CD4-positive, alpha-beta memory T cell (primary cell): Measurements from ENCODE around the gene SLC22A23. TPM values are rescaled to one million over a fixed set of nuclear protein-coding genes. Genes with fewer than 3 reads are reported as not detected.
A peak's percentile ranks its signal among the peaks of the same experiment; 100 is the strongest.

Experiments
- CTCF ChIA-PET: fragments of 350-600 bp; sonication (Branson Sonifier 250); formaldehyde crosslinking; loops from one replicate; lab custom pipeline; 2021; ENCODE audit warnings: inconsistent platforms; ENCODE audit not compliant: partially characterized antibody; lab: Charles Lee
- POLR2A ChIA-PET: fragments of 350-600 bp; sonication (Branson Sonifier 250); formaldehyde crosslinking; loops from one replicate; lab custom pipeline; 2021; ENCODE audit not compliant: partially characterized antibody; lab: Charles Lee
- DNase-seq, 5 donors: peaks; one replicate each; pipeline versions ENCODE4 v3.0.0 to v3.0.0-alpha.2; 2020 to 2022; ENCODE audit warnings: mixed read lengths in 1 of 5
- H3K27ac ChIP-seq: one replicate; pipeline ENCODE4 v1.7.0; 2013; ENCODE audit warnings: low read depth, low read length
- H3K27me3 ChIP-seq: 2 replicates; pipeline ENCODE4 v1.7.0; 2013; ENCODE audit warnings: mild to moderate bottlenecking, low read length, moderate library complexity; ENCODE audit not compliant: insufficient read depth
- H3K36me3 ChIP-seq: 2 replicates; pipeline ENCODE4 v1.7.0; 2013; ENCODE audit warnings: mild to moderate bottlenecking, low read length, moderate library complexity; ENCODE audit not compliant: insufficient read depth
- H3K4me1 ChIP-seq: 2 replicates; pipeline ENCODE4 v1.7.0; 2013; ENCODE audit warnings: mild to moderate bottlenecking, low read length, moderate library complexity; ENCODE audit not compliant: insufficient read depth
- H3K4me3 ChIP-seq, 2 donors: one replicate each; pipeline ENCODE4 v1.7.0; 2013; ENCODE audit warnings: low read length in 2 of 2, mild to moderate bottlenecking in 1 of 2
- H3K9me3 ChIP-seq, 2 donors: one replicate each; pipeline ENCODE4 v1.7.0; 2013; ENCODE audit warnings: low read length in 2 of 2, control low read depth in 1 of 2; ENCODE audit not compliant: control insufficient read depth in 1 of 2
- H3K27ac Mint-ChIP-seq, 7 donors: one replicate each; pipeline ENCODE4 v1.8.0; 2020 to 2021; ENCODE audit warnings: mixed read lengths in 7 of 7, mild to moderate bottlenecking in 6 of 7, inconsistent platforms in 3 of 7, moderate library complexity in 3 of 7
- H3K27me3 Mint-ChIP-seq, 2 donors: one replicate each; pipeline ENCODE4 v1.8.0; 2020 to 2021; ENCODE audit warnings: mixed read lengths in 2 of 2
- H3K36me3 Mint-ChIP-seq, 2 donors: one replicate each; pipeline ENCODE4 v1.8.0; 2020 to 2021; ENCODE audit warnings: mixed read lengths in 2 of 2, inconsistent platforms in 1 of 2, mild to moderate bottlenecking in 1 of 2
- H3K4me1 Mint-ChIP-seq, 4 donors: one replicate each; pipeline ENCODE4 v1.8.0; 2020 to 2021; ENCODE audit warnings: mixed read lengths in 4 of 4, mild to moderate bottlenecking in 1 of 4
- H3K4me3 Mint-ChIP-seq, 8 donors: one replicate each; pipeline ENCODE4 v1.8.0; 2020 to 2021; ENCODE audit warnings: mixed read lengths in 8 of 8, mild to moderate bottlenecking in 7 of 8, moderate library complexity in 6 of 8, inconsistent platforms in 3 of 8
- H3K9me3 Mint-ChIP-seq, 8 donors: one replicate each; pipeline ENCODE4 v1.8.0; 2020 to 2021; ENCODE audit warnings: mixed read lengths in 8 of 8, mild to moderate bottlenecking in 5 of 8, inconsistent platforms in 3 of 8, moderate library complexity in 1 of 8
- intact Hi-C: fragments of 100-400 bp; cut with micrococcal nuclease; formaldehyde crosslinking; loops from one replicate; pipeline ENCODE4 v1.15.1; 2023
- polyA plus RNA-seq, 2 donors: library from polyadenylated mRNA; unstranded; fragments of 300-500 nt; fragmentation: Illumina TruSeq; gene quantifications; one replicate each; pipeline ENCODE4 v1.2.3, GENCODE V29; 2021
- total RNA-seq, 2 experiments: library from RNA; stranded (reverse); gene quantifications; one replicate each; pipeline ENCODE4 v1.2.3, GENCODE V29; 2021

Gene SLC22A23
- total and polyA plus RNA-seq, 4 experiments from 2014 or later = 0.32 to 12.5 (median 5.7) TPM

- Histone ChIP-seq H3K36me3 (peaks cover 4% of the 10 kb centered on the region), H3K27ac (no peak overlapping the region), H3K9me3 (no peaks in the 10 kb centered on the region), H3K27me3 (no peaks in the 10 kb centered on the region), H3K4me1 (peaks cover 38% of the 10 kb centered on the region), H3K4me3 (peak overlapping the region in 1 of 2 donors; percentile 67)
- H3K27ac Mint-ChIP-seq = peak overlapping the region in 2 of 7 donors; percentile 61 to 92
- peaks cover 4 to 22% of the 10 kb centered on the region in 2 donors for H3K36me3 Mint-ChIP-seq
- peaks cover 19 to 43% (median 33%) of the 10 kb centered on the region in 4 donors for H3K4me1 Mint-ChIP-seq
- ChIA-PET POLR2A (interaction anchor here (1.1 to 2.7 kb wide), 8 partner anchors 7 to 763 kb away, joined by 3 to 10 read pairs (median 6); partner anchors contain the start of genes FAM50B, RIPK1 and TUBB2A), CTCF (interaction anchor here (2.1 kb wide), 1 partner anchor 99 kb away, joined by 7 read pairs; no protein-coding TSS in a partner anchor)
- intact Hi-C loops = loop anchor here (2.0 to 10.0 kb wide), 9 partner anchors 99 to 1519 kb away; partner anchors contain the start of genes BPHL, CDYL, ECI2 and NQO2
- H3K4me3 Mint-ChIP-seq = peak overlapping the region in 6 of 8 donors; percentile 63 to 85 (median 79)
- H3K9me3 Mint-ChIP-seq = peaks cover 0 to 1% (median 0%) of the 10 kb centered on the region in 8 donors
- no peak for DNase-seq
- H3K27me3 Mint-ChIP-seq = no peaks in the 10 kb centered on the region
Measured at GRCh38 chr6:3258201-3258600, 198.6 kb downstream of the SLC22A23 start.

GRCh38 chr6:3253597-3253961 lies 203.3 kb downstream of the SLC22A23 start:
- no peak overlapping the region for H3K4me3 Mint-ChIP-seq
- no peaks in the 10 kb centered on the region for H3K27me3 ChIP-seq
- peaks cover under 1 to 4% of the 10 kb centered on the region in 2 donors for H3K36me3 Mint-ChIP-seq
- ChIA-PET POLR2A (interaction anchor here (1.1 kb wide), 1 partner anchor 90 kb away, joined by 3 read pairs; no protein-coding TSS in a partner anchor), CTCF (interaction anchor here (0.7 to 4.8 kb wide), 6 partner anchors 9 to 190 kb away, joined by 3 to 83 read pairs (median 3); partner anchors contain the start of gene TUBB2A)
- H3K4me3 ChIP-seq = no peak overlapping the region
- peaks cover 0 to 1% (median 0%) of the 10 kb centered on the region in 8 donors for H3K9me3 Mint-ChIP-seq
- no peak for DNase-seq
- H3K9me3 ChIP-seq = no peaks in the 10 kb centered on the region
- no peaks in the 10 kb centered on the region for H3K36me3 ChIP-seq
- no peak overlapping the region for H3K27ac ChIP-seq
- peaks cover 16 to 19% of the 10 kb centered on the region in 2 donors for H3K27me3 Mint-ChIP-seq
- intact Hi-C loops = loop anchor here (10.0 kb wide), 1 partner anchor 489 kb away; the partner anchor contains the start of gene WRNIP1
- no peak overlapping the region for H3K27ac Mint-ChIP-seq
- H3K4me1 ChIP-seq = peaks cover 14% of the 10 kb centered on the region
- peaks cover 4 to 15% (median 6%) of the 10 kb centered on the region in 4 donors for H3K4me1 Mint-ChIP-seq

- Mint-ChIP-seq H3K4me3 (no peak overlapping the region), H3K4me1 (peaks cover 4 to 15% (median 6%) of the 10 kb centered on the region in 4 donors), H3K27ac (peak overlapping the region in 1 of 7 donors; percentile 11), H3K27me3 (peaks cover 21 to 24% of the 10 kb centered on the region in 2 donors), H3K9me3 (peaks cover 0 to 1% (median 0%) of the 10 kb centered on the region in 8 donors), H3K36me3 (peaks cover 0 to 4% of the 10 kb centered on the region in 2 donors)
- H3K27ac ChIP-seq = no peak overlapping the region
- intact Hi-C loops = loop anchor here (10.0 kb wide), 1 partner anchor 488 kb away; the partner anchor contains the start of gene WRNIP1
- no peaks in the 10 kb centered on the region for H3K27me3 ChIP-seq
- H3K9me3 ChIP-seq = no peaks in the 10 kb centered on the region
- no peak for DNase-seq
- CTCF ChIA-PET = interaction anchor here (1.1 to 4.8 kb wide), 8 partner anchors 8 to 263 kb away, joined by 3 to 83 read pairs (median 8); partner anchors contain the start of gene TUBB2A
- no peaks in the 10 kb centered on the region for H3K36me3 ChIP-seq
- H3K4me3 ChIP-seq = no peak overlapping the region
- POLR2A ChIA-PET = no interaction called here
- H3K4me1 ChIP-seq = peaks cover 9% of the 10 kb centered on the region
Measured at GRCh38 chr6:3252861-3253596, 203.8 kb downstream of the SLC22A23 start.

- H3K27ac ChIP-seq = no peak overlapping the region
- peaks cover 25 to 28% of the 10 kb centered on the region in 2 donors for H3K27me3 Mint-ChIP-seq
- H3K9me3 Mint-ChIP-seq = peaks cover 0 to 1% (median 0%) of the 10 kb centered on the region in 8 donors
- CTCF ChIA-PET = interaction anchor here (0.9 to 5.9 kb wide), 24 partner anchors 9 to 769 kb away, joined by 3 to 83 read pairs (median 5); partner anchors contain the start of gene TUBB2A
- H3K4me1 ChIP-seq = peaks cover 9% of the 10 kb centered on the region
- no peak overlapping the region for H3K4me3 ChIP-seq
- H3K27ac Mint-ChIP-seq = peak overlapping the region in 1 of 7 donors; percentile 29
- peaks cover 0 to 4% of the 10 kb centered on the region in 2 donors for H3K36me3 Mint-ChIP-seq
- intact Hi-C loops = loop anchor here (10.0 kb wide), 1 partner anchor 488 kb away; the partner anchor contains the start of gene WRNIP1
- H3K27me3 ChIP-seq = no peaks in the 10 kb centered on the region
- POLR2A ChIA-PET = interaction anchor here (1.2 to 1.5 kb wide), 3 partner anchors 95 to 264 kb away, joined by 3 to 7 read pairs (median 5); partner anchors contain the start of genes RIPK1 and TUBB2A
- DNase-seq = no peak
- H3K4me3 Mint-ChIP-seq = peak overlapping the region in 1 of 8 donors; percentile 35
- H3K4me1 Mint-ChIP-seq = peaks cover 4 to 15% (median 6%) of the 10 kb centered on the region in 4 donors
- H3K36me3 ChIP-seq = no peaks in the 10 kb centered on the region
- no peaks in the 10 kb centered on the region for H3K9me3 ChIP-seq
Measured at GRCh38 chr6:3252369-3252768, 204.5 kb downstream of the SLC22A23 start.

GRCh38 chr6:3251462-3252314 lies 205.2 kb downstream of the SLC22A23 start:
- H3K27me3 Mint-ChIP-seq = peaks cover 26 to 30% of the 10 kb centered on the region in 2 donors
- peaks cover 0 to 1% (median 0%) of the 10 kb centered on the region in 8 donors for H3K9me3 Mint-ChIP-seq
- H3K36me3 Mint-ChIP-seq = peaks cover 0 to 4% of the 10 kb centered on the region in 2 donors
- H3K27ac Mint-ChIP-seq = peak overlapping the region in 1 of 7 donors; percentile 1
- Histone ChIP-seq H3K4me1 (peaks cover 9% of the 10 kb centered on the region), H3K9me3 (no peaks in the 10 kb centered on the region), H3K36me3 (no peaks in the 10 kb centered on the region), H3K27me3 (no peaks in the 10 kb centered on the region), H3K4me3 (no peak overlapping the region), H3K27ac (no peak overlapping the region)
- peaks cover 4 to 15% (median 6%) of the 10 kb centered on the region in 4 donors for H3K4me1 Mint-ChIP-seq
- intact Hi-C loops = loop anchor here (1.0 to 10.0 kb wide), 5 partner anchors 94 to 487 kb away; partner anchors contain the start of genes NQO2, RIPK1, TUBB2A and WRNIP1
- ChIA-PET CTCF (interaction anchor here (0.6 to 5.9 kb wide), 51 partner anchors 9 to 1728 kb away, joined by 3 to 83 read pairs (median 5); partner anchors contain the start of gene TUBB2A), POLR2A (interaction anchor here (0.8 to 2.5 kb wide), 7 partner anchors 8 to 263 kb away, joined by 3 to 10 read pairs (median 4); partner anchors contain the start of genes BPHL, PSMG4, RIPK1 and TUBB2A)
- peak overlapping the region in 5 of 8 donors; percentile 15 to 66 (median 61) for H3K4me3 Mint-ChIP-seq
- DNase-seq = peak; percentile 73 to 79 (median 77)

- Histone ChIP-seq H3K4me3 (no peak overlapping the region), H3K27ac (no peak overlapping the region), H3K4me1 (peaks cover 9% of the 10 kb centered on the region), H3K9me3 (no peaks in the 10 kb centered on the region), H3K36me3 (no peaks in the 10 kb centered on the region), H3K27me3 (no peaks in the 10 kb centered on the region)
- Mint-ChIP-seq H3K27me3 (peaks cover 33% of the 10 kb centered on the region in 2 donors), H3K4me3 (peak overlapping the region in 1 of 8 donors; percentile 8), H3K27ac (no peak overlapping the region), H3K36me3 (peaks cover 0 to 4% of the 10 kb centered on the region in 2 donors), H3K9me3 (no peaks in the 10 kb centered on the region), H3K4me1 (peaks cover 4 to 15% (median 6%) of the 10 kb centered on the region in 4 donors)
- POLR2A ChIA-PET = interaction anchor here (1.2 to 2.5 kb wide), 2 partner anchors 9 to 88 kb away, joined by 3 to 10 read pairs; partner anchors contain the start of gene PSMG4
- DNase-seq = no peak
- CTCF ChIA-PET = interaction anchor here (0.8 to 5.9 kb wide), 17 partner anchors 11 to 478 kb away, joined by 3 to 83 read pairs (median 9); partner anchors contain the start of genes TUBB2A and TUBB2B
- intact Hi-C loops = loop anchor here (2.0 to 10.0 kb wide), 3 partner anchors 181 to 485 kb away; partner anchors contain the start of genes NQO2, RIPK1 and WRNIP1
Measured at GRCh38 chr6:3250231-3250675, 206.6 kb downstream of the SLC22A23 start.
